Activated B cell treated with CpG ODN at 0.5 μM for 24 hours (primary cell): ENCODE data around the gene MYOZ3. TPM values are rescaled to one million over a fixed set of nuclear protein-coding genes. Genes with fewer than 3 reads are reported as not detected.

ENCODE experiments used
- ATAC-seq: fragments of 200-7000 bp; cut with Tn5 transposase; one replicate; pipeline ENCODE4 v1.10.0; 2021; ENCODE audit warnings: low read depth, mild to moderate bottlenecking, moderate library complexity
- CTCF ChIA-PET: fragments of 350-600 bp; sonication (Branson Sonifier 250); formaldehyde crosslinking; loops from one replicate; lab custom pipeline; 2021; ENCODE audit warnings: antibody characterized with exemption; lab: Charles Lee
- POLR2A ChIA-PET: fragments of 350-600 bp; sonication (Branson Sonifier 250); formaldehyde crosslinking; loops from one replicate; lab custom pipeline; 2021; ENCODE audit warnings: antibody characterized with exemption; lab: Charles Lee
- DNase-seq: peaks from one replicate; pipeline ENCODE4 v3.0.0; 2022
- H3K27ac Mint-ChIP-seq: one replicate; pipeline ENCODE4 v1.8.0; 2020; ENCODE audit warnings: mixed read lengths
- H3K27me3 Mint-ChIP-seq: one replicate; pipeline ENCODE4 v1.8.0; 2021; ENCODE audit warnings: mixed read lengths
- H3K36me3 Mint-ChIP-seq: one replicate; pipeline ENCODE4 v1.8.0; 2021; ENCODE audit warnings: low read depth, mixed read lengths
- H3K4me1 Mint-ChIP-seq: one replicate; pipeline ENCODE4 v1.8.0; 2021; ENCODE audit warnings: mixed read lengths
- H3K4me3 Mint-ChIP-seq: one replicate; pipeline ENCODE4 v1.8.0; 2020; ENCODE audit warnings: mild to moderate bottlenecking, mixed read lengths
- H3K9me3 Mint-ChIP-seq: one replicate; pipeline ENCODE4 v1.8.0; 2020; ENCODE audit warnings: mixed read lengths
- CTCF ChIP-seq: fragments of 200-600 bp; IDR thresholded peaks from one replicate; pipeline ENCODE4 v1.8.0; 2022; ENCODE audit warnings: antibody characterized with exemption, mild to moderate bottlenecking
- intact Hi-C: fragments of 100-400 bp; cut with micrococcal nuclease; formaldehyde crosslinking; loops from one replicate; pipeline ENCODE4 v1.15.1; 2024
- total RNA-seq: library from RNA; stranded (reverse); gene quantifications from 2 replicates; pipeline ENCODE4 v1.2.3, GENCODE V29; 2022

MYOZ3 gene
- total RNA-seq, 1 donor from 2014 or later, result 0.18 TPM

GRCh38 chr5:150619359-150620230 lies 41.5 kb upstream of the MYOZ3 start:
- TF ChIP-seq CTCF, result no peak
- no peak for DNase-seq
- H3K36me3 Mint-ChIP-seq, result peaks cover 2% of the 10 kb centered on the region
- no peak for ATAC-seq
- no peaks in the 10 kb centered on the region for H3K9me3 Mint-ChIP-seq
- no peak overlapping the region for H3K27ac Mint-ChIP-seq
- intact Hi-C loops, result loop anchor here (10.0 kb wide), 1 partner anchor 635 kb away; the partner anchor contains the start of gene GM2A
- H3K4me3 Mint-ChIP-seq, result no peak overlapping the region
- H3K4me1 Mint-ChIP-seq, result peaks cover 17% of the 10 kb centered on the region
- ChIA-PET CTCF (no interaction called here), POLR2A (no interaction called here)
- H3K27me3 Mint-ChIP-seq, result peaks cover 2% of the 10 kb centered on the region

- Mint-ChIP-seq H3K4me3 (no peak overlapping the region), H3K4me1 (peaks cover 27% of the 10 kb centered on the region), H3K9me3 (no peaks in the 10 kb centered on the region), H3K36me3 (peaks cover 5% of the 10 kb centered on the region), H3K27ac (no peak overlapping the region), H3K27me3 (no peaks in the 10 kb centered on the region)
- ATAC-seq, result no peak
- ChIA-PET CTCF (interaction anchor here (0.9 to 1.1 kb wide), 2 partner anchors 34 to 57 kb away, joined by 3 read pairs; no protein-coding TSS in a partner anchor), POLR2A (interaction anchor here (0.6 kb wide), 2 partner anchors 90 to 198 kb away, joined by 3 to 5 read pairs; no protein-coding TSS in a partner anchor)
- no peak for TF ChIP-seq CTCF
- no peak for DNase-seq
- intact Hi-C loops, result loop anchor here (10.0 kb wide), 1 partner anchor 634 kb away; the partner anchor contains the start of gene GM2A
Observed at GRCh38 chr5:150621301-150621700, 39.8 kb upstream of the MYOZ3 start.

GRCh38 chr5:150622157-150622556 lies 38.9 kb upstream of the MYOZ3 start:
- Mint-ChIP-seq H3K4me1 (peaks cover 35% of the 10 kb centered on the region), H3K4me3 (no peak overlapping the region), H3K27ac (no peak overlapping the region), H3K27me3 (no peaks in the 10 kb centered on the region), H3K9me3 (no peaks in the 10 kb centered on the region), H3K36me3 (peaks cover 6% of the 10 kb centered on the region)
- ChIA-PET CTCF (interaction anchor here (1.1 kb wide), 1 partner anchor 58 kb away, joined by 3 read pairs; no protein-coding TSS in a partner anchor), POLR2A (no interaction called here)
- no peak for TF ChIP-seq CTCF
- intact Hi-C loops, result loop anchor here (10.0 kb wide), 1 partner anchor 633 kb away; the partner anchor contains the start of gene GM2A
- ATAC-seq, result no peak
- no peak for DNase-seq

- Mint-ChIP-seq H3K9me3 (no peaks in the 10 kb centered on the region), H3K4me1 (peaks cover 47% of the 10 kb centered on the region), H3K36me3 (peaks cover 7% of the 10 kb centered on the region), H3K4me3 (peak overlapping the region; percentile 89), H3K27ac (peak overlapping the region; percentile 76), H3K27me3 (no peaks in the 10 kb centered on the region)
- ChIA-PET CTCF (no interaction called here), POLR2A (interaction anchor here (1.0 kb wide), 1 partner anchor 225 kb away, joined by 4 read pairs; no protein-coding TSS in a partner anchor)
- TF ChIP-seq CTCF, result no peak
- ATAC-seq, result no peak
- no peak for DNase-seq
- intact Hi-C loops, result loop anchor here (10.0 kb wide), 1 partner anchor 631 kb away; the partner anchor contains the start of gene GM2A
Observed at GRCh38 chr5:150623152-150623877, 37.7 kb upstream of the MYOZ3 start.
